GM23338 (cell line): Measurements from ENCODE around the gene HMGCS2. TPM values are rescaled to one million over a fixed set of nuclear protein-coding genes. Genes with fewer than 3 reads are reported as not detected.

Source experiments
- ATAC-seq: fragments of 200-7000 bp; cut with Tn5 transposase; 3 replicates; pipeline ENCODE4 v1.9.1; 2020
- DNase-seq: peaks from one replicate; pipeline ENCODE4 v3.0.0-alpha.2; 2015; ENCODE audit warnings: low spot score
- H2AFZ ChIP-seq: fragments of 200-600 bp; sonication (generic); 2 replicates; pipeline ENCODE4 v1.8.0; 2016; ENCODE audit warnings: antibody characterized with exemption, mild to moderate bottlenecking, moderate library complexity
- H3F3A ChIP-seq: fragments of 200-600 bp; sonication (generic); replicated peaks from 2 replicates; pipeline ENCODE4 v1.8.0; 2017; ENCODE audit warnings: antibody characterized with exemption, mixed run types, low read depth
- H3K27ac ChIP-seq: fragments of 200-600 bp; sonication (generic); 2 replicates; pipeline ENCODE4 v1.6.1; 2016; ENCODE audit warnings: low read depth
- H3K27me3 ChIP-seq: fragments of 200-600 bp; sonication (generic); 2 replicates; pipeline ENCODE4 v1.8.0; 2016; ENCODE audit warnings: mild to moderate bottlenecking, mixed run types, moderate library complexity; ENCODE audit not compliant: insufficient read depth
- H3K36me3 ChIP-seq: fragments of 200-600 bp; sonication (generic); 2 replicates; pipeline ENCODE4 v1.8.0; 2016; ENCODE audit warnings: mild to moderate bottlenecking; ENCODE audit not compliant: insufficient read depth
- H3K4me1 ChIP-seq: fragments of 200-600 bp; sonication (generic); 2 replicates; pipeline ENCODE4 v1.8.0; 2016; ENCODE audit warnings: mild to moderate bottlenecking, moderate library complexity; ENCODE audit not compliant: insufficient read depth
- H3K4me2 ChIP-seq: fragments of 200-600 bp; sonication (generic); 2 replicates; pipeline ENCODE4 v1.7.1; 2017; ENCODE audit warnings: mixed run types
- H3K4me3 ChIP-seq: fragments of 200-600 bp; sonication (generic); 2 replicates; pipeline ENCODE4 v1.6.1; 2016; ENCODE audit warnings: mixed run types
- H3K79me2 ChIP-seq: fragments of 200-600 bp; sonication (generic); replicated peaks from 2 replicates; pipeline ENCODE4 v1.8.0; 2017; ENCODE audit warnings: mild to moderate bottlenecking; ENCODE audit not compliant: insufficient read depth
- H3K9me2 ChIP-seq: fragments of 200-600 bp; sonication (generic); 2 replicates; pipeline ENCODE4 v1.8.0; 2017; ENCODE audit not compliant: insufficient read depth
- H4K20me1 ChIP-seq: fragments of 200-600 bp; sonication (generic); replicated peaks from 2 replicates; pipeline ENCODE4 v1.8.0; 2017; ENCODE audit warnings: mild to moderate bottlenecking; ENCODE audit not compliant: insufficient read depth
- H3K27ac Mint-ChIP-seq: 2 replicates; pipeline ENCODE4 v1.8.0; 2020; ENCODE audit warnings: inconsistent platforms, mild to moderate bottlenecking, moderate library complexity, mixed read lengths
- H3K27me3 Mint-ChIP-seq: 3 replicates; pipeline ENCODE4 v1.8.0; 2022; ENCODE audit warnings: low read depth, mild to moderate bottlenecking, moderate library complexity, mixed read lengths, inconsistent platforms; ENCODE audit not compliant: insufficient read depth, poor library complexity
- H3K36me3 Mint-ChIP-seq: 3 replicates; pipeline ENCODE4 v1.8.0; 2021; ENCODE audit warnings: low read depth, mild to moderate bottlenecking, inconsistent platforms, moderate library complexity, mixed read lengths
- H3K4me1 Mint-ChIP-seq: 3 replicates; pipeline ENCODE4 v1.8.0; 2020; ENCODE audit warnings: mild to moderate bottlenecking, inconsistent platforms, mixed read lengths
- H3K4me3 Mint-ChIP-seq: 3 replicates; pipeline ENCODE4 v1.8.0; 2021; ENCODE audit warnings: moderate library complexity, mild to moderate bottlenecking, inconsistent platforms, mixed read lengths
- H3K9me3 Mint-ChIP-seq: 3 replicates; pipeline ENCODE4 v1.8.0; 2020; ENCODE audit warnings: moderate library complexity, mild to moderate bottlenecking, inconsistent platforms, mixed read lengths
- CREB1 ChIP-seq: fragments of 250-450 bp; sonication (Bioruptor Pico); IDR thresholded peaks from 2 replicates; pipeline ENCODE4 v1.5.0; 2020; ENCODE audit warnings: low read depth, mild to moderate bottlenecking, moderate library complexity
- CTCF ChIP-seq, 2 experiments: fragments of 200-600 bp in 1 of 2; sonication (generic) in 1 of 2; conservative IDR thresholded peaks; 2 replicates each; pipeline versions ENCODE4 v1.5.1 to v1.6.1; 2016 to 2017; ENCODE audit warnings: antibody characterized with exemption in 2 of 2, low read depth in 2 of 2, mild to moderate bottlenecking in 2 of 2, moderate library complexity in 1 of 2
- ETS1 ChIP-seq: IDR thresholded peaks from 2 replicates; pipeline ENCODE4 v1.6.1; 2016; ENCODE audit warnings: antibody characterized with exemption
- EZH2 ChIP-seq: fragments of 200-600 bp; sonication (generic); IDR thresholded peaks from one replicate; pipeline ENCODE4 v1.8.0; 2017; ENCODE audit warnings: antibody characterized with exemption, mild to moderate bottlenecking, low read depth; ENCODE audit not compliant: unreplicated experiment
- EZH2phosphoT487 ChIP-seq: fragments of 200-600 bp; sonication (generic); IDR thresholded peaks from one replicate; pipeline ENCODE4 v1.8.1; 2018; ENCODE audit warnings: antibody characterized with exemption; ENCODE audit not compliant: unreplicated experiment
- JUNB ChIP-seq: IDR thresholded peaks from one replicate; pipeline ENCODE4 v1.6.1; 2016; ENCODE audit warnings: antibody characterized with exemption; ENCODE audit not compliant: unreplicated experiment
- NANOG ChIP-seq: IDR thresholded peaks from 2 replicates; pipeline ENCODE4 v1.6.1; 2016; ENCODE audit warnings: antibody characterized with exemption, borderline replicate concordance
- POLR2AphosphoS5 ChIP-seq: IDR thresholded peaks from 2 replicates; pipeline ENCODE4 v1.6.1; 2016; ENCODE audit warnings: antibody characterized with exemption, low read depth
- REST ChIP-seq: IDR thresholded peaks from one replicate; pipeline ENCODE4 v1.6.1; 2018; ENCODE audit warnings: antibody characterized with exemption; ENCODE audit not compliant: unreplicated experiment
- STAT1 ChIP-seq: IDR thresholded peaks from one replicate; pipeline ENCODE4 v1.6.1; 2016; ENCODE audit warnings: antibody characterized with exemption; ENCODE audit not compliant: unreplicated experiment
- ZNF114 ChIP-seq: fragments of 250-450 bp; sonication (Bioruptor Pico); IDR thresholded peaks from 2 replicates; pipeline ENCODE4 v1.5.0; 2020; ENCODE audit warnings: mild to moderate bottlenecking, moderate library complexity
- ZNF331 ChIP-seq: fragments of 250-450 bp; sonication (Bioruptor Pico); IDR thresholded peaks from 2 replicates; pipeline ENCODE4 v1.5.0; 2020; ENCODE audit warnings: low read depth, mild to moderate bottlenecking, moderate library complexity
- ZNF462 ChIP-seq: fragments of 250-450 bp; sonication (Bioruptor Pico); IDR thresholded peaks from 2 replicates; pipeline ENCODE4 v1.5.0; 2020; ENCODE audit warnings: mild to moderate bottlenecking, moderate library complexity
- polyA plus RNA-seq: library from polyadenylated mRNA; unstranded; fragments of >200 nt; fragmentation: Nextera tagmentation; extraction: Ambion mirVana; gene quantifications from 2 replicates; pipeline ENCODE4 v1.2.1, GENCODE V29; 2016
- total RNA-seq: library from RNA; depleted of rRNA; stranded (reverse); fragments of >200 nt; shearing (Covaris generic); gene quantifications from 2 replicates; pipeline ENCODE4 v1.2.3, GENCODE V29; 2014

HMGCS2 gene
- total and polyA plus RNA-seq, 2 experiments from 2014 or later = not detected

GRCh38 chr1:119742677-119743076 is 26.0 kb downstream of the HMGCS2 start:
- no peak overlapping the region for H3K4me3 Mint-ChIP-seq
- Histone ChIP-seq H3K27me3 (no peaks in the 10 kb centered on the region), H3K27ac (no peak overlapping the region), H3K4me3 (no peak overlapping the region), H2AFZ (no peak overlapping the region), H3K4me1 (peaks cover 20% of the 10 kb centered on the region), H3F3A (peaks cover 38% of the 10 kb centered on the region), H3K4me2 (no peak overlapping the region), H3K79me2 (no peaks in the 10 kb centered on the region), H4K20me1 (peaks cover 14% of the 10 kb centered on the region), H3K36me3 (peaks cover 30% of the 10 kb centered on the region), H3K9me2 (no peaks in the 10 kb centered on the region)
- TF ChIP-seq ETS1 = no peak
- TF ChIP-seq ZNF114 (CRISPR knock-in tag) = no peak
- TF ChIP-seq JUNB = no peak
- no peak for TF ChIP-seq CREB1 (CRISPR knock-in tag)
- no peak for TF ChIP-seq CTCF (conservative IDR thresholded peaks at IDR 0.05; ENCODE audit: low read depth in 2 of 2)
- TF ChIP-seq EZH2 = no peak
- TF ChIP-seq ZNF462 = no peak
- no peak for TF ChIP-seq STAT1
- TF ChIP-seq POLR2AphosphoS5 = no peak
- TF ChIP-seq EZH2phosphoT487 = no peak
- no peak for TF ChIP-seq NANOG
- TF ChIP-seq REST = no peak
- no peak for TF ChIP-seq ZNF331 (CRISPR knock-in tag)
- no peaks in the 10 kb centered on the region for H3K9me3 Mint-ChIP-seq
- DNase-seq (no peak), ATAC-seq (no peak)
- H3K27me3 Mint-ChIP-seq = peaks cover 24% of the 10 kb centered on the region
- peaks cover 73% of the 10 kb centered on the region for H3K36me3 Mint-ChIP-seq
- peaks cover 39% of the 10 kb centered on the region for H3K4me1 Mint-ChIP-seq
- H3K27ac Mint-ChIP-seq = no peak overlapping the region
